NT2/D1 (cell line): ENCODE data around the gene DNAH11.

Experiments
- YY1 ChIP-seq: IDR thresholded peaks from 2 replicates; pipeline ENCODE4 v1.6.1; 2011; ENCODE audit not compliant: insufficient read length, insufficient read depth
- ZNF274 ChIP-seq: IDR thresholded peaks from 2 replicates; pipeline ENCODE4 v1.6.1; 2011; ENCODE audit warnings: mild to moderate bottlenecking, low read depth, low read length

- TF ChIP-seq ZNF274 (no peak), YY1 (no peak)
Observed at GRCh38 chr7:21690705-21691104, 147.9 kb downstream of the DNAH11 start.
